ENCODE results near the gene NKIRAS1.
"Not testable (repeated sequence)": the region's sequence is repeated elsewhere in the genome, so short reads cannot be mapped to it uniquely, and the experiment has no call there.

NKIRAS1 gene

DNA sequence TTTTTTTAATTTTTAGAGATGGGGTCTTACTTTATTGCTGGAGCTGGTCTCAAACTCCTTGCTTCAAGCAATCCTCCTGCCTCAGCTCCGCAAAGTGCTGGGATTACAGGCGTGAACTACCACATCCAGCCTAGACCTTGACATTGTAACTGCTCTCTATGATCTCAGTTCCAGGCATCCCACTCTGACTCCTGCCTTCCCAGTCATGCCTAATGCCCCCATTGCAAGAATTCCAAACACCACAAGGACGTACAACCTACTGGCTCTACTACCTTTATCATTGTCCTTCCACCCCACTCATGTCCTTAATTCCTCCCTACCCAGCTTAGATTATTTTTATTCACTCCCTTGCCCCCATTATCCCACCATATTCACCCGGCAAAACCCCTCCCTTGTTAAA is 21.6 kb downstream of the NKIRAS1 start:
- no peak for DNase-seq

DNA sequence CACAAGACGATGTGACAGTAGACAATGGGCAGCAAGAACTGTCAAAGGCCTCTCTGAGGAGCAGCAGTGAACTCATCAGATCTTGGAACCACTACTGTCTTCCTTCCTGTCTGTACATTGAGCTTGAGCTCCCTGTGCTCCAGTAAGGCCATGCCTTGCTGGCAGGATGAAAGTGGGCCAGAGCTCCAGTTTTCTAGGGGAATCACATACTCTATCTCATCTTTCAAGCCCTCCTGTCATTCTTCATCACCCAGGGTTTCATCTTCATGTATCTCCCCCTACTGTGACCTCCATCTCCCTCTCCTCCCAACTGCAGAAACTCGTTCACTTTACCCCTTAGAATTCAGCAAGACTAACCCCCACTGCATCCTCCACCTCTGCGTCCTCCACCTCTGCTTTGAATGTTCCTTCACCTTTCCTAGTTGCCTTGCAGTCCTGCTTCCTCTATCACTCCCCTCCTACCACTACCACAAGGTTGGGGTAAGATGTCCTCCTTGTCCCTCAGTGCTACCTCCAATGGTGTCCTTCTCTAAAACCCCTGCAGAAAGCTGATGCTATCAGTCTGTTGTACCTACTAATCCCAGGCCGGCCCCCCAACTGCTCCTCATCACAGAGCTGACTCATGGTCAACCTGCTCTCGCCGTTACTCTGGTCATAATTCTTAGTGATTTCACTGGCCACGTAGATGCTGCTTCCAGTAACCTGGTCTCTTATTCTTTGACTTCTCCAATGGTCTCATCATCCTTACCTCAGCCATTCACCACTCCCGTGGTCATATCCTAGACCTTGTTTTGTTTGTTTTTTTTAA is 22.3 kb downstream of the NKIRAS1 start:
- no peak for DNase-seq

DNA sequence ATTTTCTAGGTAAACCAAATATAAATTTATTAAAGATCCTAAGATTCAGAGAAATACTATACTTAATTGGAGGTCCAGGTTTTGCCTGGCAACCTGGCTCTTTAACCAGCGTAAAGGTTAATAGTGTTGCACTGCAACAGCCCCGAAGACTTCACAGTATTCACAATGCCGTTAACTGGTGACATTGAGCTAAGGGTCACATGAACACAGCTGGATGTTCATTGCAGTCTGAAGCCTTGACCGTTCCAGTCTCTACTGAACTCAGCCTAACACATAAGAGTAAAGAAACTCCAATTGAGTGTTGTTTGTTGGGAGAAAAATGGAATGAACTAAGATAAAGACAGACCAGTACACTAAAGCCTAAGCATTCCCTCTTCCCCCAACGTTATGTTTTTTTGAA is 26.8 kb downstream of the NKIRAS1 start:
- no peak for DNase-seq

DNA sequence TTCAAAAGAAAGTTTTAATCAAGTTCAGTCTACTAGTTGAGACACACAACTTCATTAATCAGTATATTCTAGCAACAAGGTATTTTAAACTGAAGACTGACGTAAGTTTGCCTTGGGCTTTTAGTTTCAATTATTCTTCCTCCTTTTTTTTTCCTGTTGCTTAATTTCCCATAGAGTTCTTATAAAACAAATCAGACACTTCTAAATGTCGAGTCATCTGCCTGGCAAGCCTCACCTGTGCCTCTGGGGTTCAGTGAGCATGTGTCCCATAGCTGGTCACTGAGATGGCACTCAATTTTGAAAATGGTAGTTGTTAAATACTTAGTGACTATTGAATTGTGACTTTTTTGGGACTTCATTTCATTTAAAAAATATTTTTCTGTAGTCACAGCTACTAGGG is 27.4 kb downstream of the NKIRAS1 start:
- DNase-seq: no peak

DNA sequence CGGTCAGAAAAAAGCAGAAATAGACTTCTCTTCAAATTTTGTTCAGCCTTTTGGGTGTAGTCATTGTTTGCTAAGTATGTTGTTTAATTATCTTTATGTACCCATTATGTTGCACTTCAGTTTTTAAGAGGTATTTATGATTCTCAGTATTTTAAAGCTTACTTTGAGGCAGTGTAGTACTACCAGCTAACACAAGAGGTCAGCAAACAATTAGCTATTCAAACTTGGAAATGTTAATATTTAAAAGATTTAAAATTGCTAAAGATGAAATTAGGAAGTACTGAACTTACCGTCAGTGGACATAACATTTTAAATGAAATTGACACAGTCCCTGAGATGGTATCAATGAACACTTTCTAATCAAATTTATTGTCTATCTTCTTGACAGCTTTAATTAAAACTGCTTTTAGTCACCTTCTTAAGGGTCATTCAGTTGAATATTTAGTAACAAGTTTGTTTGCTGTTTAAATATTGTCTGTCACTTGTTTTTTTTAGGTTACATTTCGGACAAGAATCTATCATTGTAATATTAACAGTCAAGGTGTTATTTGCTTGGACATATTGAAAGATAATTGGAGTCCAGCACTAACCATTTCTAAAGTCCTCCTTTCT is 28.1 kb downstream of the NKIRAS1 start:
- no peak for DNase-seq

DNA sequence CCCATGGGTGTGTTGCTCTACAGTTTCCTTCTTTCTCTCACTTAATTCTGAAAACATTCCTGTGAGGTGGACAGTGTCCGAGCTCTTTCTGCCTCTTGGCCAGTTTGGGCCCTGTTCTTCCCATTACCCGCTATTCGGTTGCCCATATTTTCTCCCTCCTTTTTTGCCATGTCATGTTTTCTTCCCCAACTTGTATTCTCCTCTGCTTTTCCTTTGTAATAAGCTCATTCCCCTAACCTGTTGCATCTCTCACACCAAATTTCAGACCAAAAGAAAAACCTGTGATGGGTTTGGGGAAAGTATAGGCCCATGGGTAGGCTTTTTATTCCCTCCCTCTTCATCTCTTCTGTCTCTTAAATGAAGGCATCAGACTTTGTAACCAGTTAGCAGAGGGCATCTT is 30.5 kb downstream of the NKIRAS1 start:
- no peak for DNase-seq

DNA sequence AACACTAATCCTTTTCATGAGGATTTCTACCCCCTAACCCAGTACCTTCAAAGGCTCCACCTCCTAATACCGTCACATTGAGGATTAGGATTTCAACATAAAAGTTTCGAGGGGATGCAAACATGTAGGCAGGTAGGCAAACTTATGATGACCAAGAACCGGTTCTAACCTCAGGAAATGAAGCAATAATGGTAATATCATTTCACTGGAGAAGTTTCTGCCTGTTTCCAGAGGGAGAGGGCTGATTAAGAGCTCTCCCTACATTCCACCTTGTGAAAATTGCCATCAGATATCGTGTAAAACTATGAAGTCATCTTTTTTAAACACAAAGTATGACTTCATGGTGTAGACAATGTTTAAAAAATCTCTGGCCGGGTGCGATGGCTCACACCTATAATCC is 31.6 kb downstream of the NKIRAS1 start:
- DNase-seq: no peak

DNA sequence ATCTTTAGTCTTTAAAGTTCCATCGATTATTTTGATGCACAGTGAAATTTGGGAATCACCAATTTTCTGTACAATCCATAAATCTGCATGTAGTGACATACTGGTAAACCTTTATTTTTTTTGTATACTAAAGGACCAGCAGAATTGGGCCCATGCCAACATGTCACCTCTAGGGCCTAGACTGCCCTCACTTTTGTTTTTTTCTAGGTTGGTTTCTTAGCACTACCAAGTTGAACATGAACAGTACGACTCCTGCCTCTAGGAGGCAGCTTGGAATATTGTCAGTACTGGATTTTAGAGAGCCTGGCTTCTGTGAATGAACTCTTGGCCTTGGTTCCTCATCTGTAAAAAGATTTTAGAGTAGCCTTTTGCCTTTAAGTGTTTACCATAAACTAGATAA is 32.3 kb downstream of the NKIRAS1 start:
- DNase-seq: no peak

DNA sequence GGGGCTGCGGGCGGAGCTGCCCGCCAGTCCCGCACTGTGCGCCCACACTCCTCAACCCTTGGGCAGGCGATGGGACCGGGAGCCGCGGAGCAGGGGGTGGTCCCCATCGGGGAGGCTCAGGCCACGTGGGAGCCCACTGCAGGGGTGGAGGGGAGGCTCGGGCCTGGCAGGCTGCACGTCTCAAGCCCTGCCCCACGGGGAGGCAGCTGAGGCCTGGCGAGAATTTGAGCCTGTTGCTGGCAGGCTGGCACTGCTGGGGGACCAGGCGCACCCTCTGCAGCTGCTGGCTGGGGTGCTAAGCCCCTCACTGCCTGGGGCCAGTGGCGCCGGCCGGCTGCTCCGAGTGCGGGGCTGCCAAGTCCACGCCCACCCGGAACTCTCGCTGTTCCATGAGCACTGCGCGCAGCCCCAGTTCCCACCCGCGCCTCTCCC is 34.3 kb downstream of the NKIRAS1 start:
- no peak for DNase-seq

DNA sequence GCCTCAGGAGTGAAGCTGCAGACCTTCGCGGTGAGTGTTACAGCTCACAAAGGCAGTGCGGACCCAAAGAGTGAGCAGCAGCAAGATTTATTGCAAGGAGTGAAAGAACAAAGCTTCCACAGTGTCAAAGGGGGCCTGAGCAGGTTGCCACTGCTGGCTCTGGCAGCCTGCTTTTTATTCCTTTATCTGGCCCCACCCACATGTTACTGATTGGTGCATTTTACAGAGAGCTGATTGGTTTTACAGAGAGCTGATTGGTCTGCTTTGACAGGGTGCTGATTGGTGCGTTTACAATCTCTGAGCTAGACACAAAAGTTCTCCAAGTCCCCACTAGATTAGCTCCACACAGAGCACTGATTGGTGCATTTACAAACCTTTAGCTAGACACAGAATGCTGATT is 34.8 kb downstream of the NKIRAS1 start:
- DNase-seq: not testable (repeated sequence)

DNA sequence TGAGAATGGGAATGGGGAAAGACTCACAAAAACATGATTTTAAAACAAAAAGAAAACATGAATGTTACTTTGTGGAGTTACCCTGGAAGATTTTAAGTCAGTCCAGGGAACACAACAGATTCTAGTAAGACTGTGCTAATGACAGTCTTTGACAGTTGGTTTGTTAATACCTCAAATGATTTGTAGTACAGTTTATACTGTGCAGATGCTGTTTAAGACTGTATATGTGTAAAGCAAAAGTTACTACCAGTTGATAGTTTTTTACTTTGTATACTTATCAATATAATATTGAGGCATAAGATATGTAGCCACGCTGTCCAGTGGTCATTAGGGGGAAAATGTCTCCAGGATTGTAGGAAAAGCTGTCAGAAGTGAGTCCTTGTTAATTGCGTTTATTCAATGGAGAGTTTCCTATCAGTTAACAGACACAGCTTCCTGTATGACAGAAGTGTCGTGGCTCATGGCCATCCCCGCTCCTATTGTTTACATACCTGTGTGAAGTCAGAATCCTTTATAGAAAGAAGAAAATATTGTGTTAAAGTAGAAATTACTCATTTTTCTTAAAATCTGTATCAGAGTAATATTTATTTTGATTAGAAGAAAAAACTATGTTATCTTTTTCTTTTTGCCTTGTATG is 36.0 kb downstream of the NKIRAS1 start:
- no peak for DNase-seq

DNA sequence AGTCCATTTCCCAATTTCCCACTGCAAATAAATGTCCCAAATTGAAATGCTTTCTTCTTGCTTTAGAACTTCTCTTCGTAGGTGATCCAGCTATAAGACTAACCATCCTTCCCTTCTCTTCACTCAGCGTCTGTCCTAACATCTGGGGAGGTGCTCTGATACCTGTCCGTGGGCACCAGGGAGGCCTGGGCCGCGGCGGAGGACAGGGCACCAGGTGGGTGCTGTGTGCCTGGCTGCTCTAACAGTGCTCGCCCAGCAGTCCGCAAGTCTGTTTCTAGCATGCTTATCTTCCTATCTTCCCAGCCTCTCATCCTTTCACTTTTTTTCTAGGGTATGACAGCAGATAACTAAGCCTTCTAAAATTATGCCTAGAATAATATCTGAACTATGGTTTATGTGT is 37.3 kb downstream of the NKIRAS1 start:
- no peak for DNase-seq

DNA sequence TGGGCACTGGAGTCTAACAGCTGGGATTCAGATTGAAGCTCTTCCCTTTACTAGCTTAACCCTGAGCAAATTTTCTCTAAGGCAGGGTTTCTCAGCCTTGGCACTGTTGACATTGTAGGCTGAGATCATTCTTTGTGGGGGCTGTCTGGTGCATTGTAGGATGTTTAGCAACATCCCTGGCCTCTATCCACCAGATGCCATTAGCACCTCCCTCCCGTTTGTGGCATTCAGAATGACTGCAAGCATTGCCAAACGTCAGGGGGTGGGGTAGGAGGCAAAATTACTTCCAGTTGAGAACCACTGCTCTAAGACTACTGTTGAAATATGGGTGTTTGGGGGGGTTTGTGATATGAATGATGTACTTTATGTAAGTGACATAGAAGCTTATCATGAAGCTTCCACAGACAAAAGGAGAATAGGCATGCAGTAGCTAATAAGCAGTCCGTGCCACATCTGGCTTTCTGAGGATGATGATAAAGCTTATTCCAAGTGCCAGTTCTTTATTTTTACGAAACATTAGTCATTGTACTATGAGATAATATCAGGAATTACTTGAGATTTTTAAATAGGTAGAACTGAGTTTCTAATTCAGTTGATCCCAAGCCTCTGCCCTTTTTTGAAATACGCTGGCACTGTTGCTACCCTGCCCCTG is 39.3 kb downstream of the NKIRAS1 start:
- no peak for DNase-seq

DNA sequence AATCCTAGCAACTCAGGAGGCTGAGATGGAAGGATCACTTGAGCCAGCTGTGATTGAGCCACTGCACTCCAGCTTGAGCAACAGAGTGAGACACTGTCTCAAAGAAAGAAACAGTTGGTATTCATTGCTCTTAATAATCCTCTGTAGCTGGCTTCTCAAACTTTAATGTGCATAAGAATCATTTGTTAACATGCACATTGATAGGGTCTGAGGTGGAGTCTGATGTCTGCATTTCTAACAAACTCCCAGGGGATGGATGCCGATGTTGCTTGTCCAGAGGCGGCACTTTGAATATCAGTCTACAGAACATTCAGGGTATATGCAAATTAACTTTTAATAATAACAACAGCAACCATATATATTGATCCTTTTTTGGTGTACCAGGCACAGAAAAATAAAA is 39.9 kb downstream of the NKIRAS1 start:
- DNase-seq: no peak

DNA sequence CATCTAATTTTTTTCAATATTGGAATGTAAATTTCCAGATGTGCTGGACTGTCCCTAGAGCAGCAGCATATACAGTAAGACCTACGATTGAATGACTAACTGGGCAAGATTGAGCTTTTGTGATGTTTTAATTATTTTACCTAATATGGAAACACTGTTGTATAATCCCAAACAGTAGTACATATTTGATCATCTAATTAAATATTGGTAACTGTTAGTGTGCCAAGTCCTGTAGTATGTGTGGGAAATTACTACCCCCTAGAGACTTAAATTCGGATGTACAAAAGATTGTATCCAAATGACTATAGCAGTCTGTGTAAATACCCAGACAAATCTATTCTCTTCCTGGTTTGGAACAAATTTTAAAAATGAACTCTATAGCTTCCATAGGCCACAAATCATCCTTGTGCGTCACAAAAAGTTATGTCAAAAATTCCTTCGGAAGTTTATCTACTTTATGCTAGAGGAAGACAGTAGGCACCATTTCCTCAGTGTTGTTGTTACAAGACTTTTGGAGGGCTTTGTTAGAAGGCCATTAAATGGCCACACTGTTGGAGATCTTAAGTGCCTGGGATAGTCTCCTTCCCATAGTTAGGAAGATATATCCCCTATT is 41.6 kb downstream of the NKIRAS1 start:
- no peak for DNase-seq

DNA sequence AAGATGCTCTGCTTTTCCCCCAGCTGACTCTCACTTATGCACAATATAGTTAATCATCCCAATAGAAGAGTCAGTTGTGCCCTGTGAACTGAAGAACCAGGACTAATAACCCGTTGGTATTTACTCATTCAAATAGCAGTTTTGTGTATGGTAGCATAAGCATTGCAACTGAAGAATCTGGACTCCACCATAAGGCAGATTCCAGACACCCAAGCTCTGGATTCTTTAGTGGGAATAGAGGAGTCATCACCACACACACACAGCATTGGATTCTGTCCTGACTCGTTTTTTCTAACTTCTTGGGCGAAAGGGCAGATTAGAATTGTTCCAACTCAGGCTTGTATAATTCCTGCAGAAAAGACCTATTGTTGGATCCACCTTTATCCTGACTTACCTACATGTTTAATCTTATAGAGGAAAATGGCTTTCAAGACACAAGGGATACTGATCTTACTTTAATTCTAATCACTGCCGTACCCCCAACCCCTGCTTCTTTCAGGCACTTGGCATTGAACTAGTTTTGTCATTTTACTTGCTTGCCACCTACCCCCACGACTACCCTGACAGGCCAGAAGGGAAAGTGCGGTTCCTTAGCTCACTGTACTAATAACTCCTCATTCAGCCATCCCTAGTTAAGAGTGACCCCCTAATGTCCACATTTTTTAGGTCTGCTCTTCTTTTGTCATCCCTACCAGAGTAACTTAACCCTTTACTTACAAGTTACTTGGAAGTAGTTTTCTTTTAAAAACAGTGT is 42.3 kb downstream of the NKIRAS1 start:
- no peak for DNase-seq

DNA sequence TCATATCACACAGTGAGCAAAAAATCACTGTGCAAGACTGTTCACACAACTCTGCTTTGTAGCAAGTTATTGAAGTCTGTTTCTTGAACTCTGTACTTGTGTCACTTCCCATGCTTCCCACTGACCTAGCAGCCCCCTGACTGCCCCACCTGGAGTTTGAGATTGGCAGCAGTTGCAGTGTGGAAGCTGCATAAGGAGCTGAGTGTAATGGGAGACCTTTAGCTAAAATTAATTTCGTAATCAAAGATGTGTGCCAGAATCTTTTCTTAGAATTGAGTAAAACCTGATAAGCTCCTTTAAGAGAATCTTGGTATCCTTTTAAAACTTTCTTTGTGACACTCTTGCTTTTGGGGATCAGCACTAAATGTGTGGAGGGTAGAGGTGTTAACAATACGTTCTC is 42.8 kb downstream of the NKIRAS1 start:
- DNase-seq: no peak

DNA sequence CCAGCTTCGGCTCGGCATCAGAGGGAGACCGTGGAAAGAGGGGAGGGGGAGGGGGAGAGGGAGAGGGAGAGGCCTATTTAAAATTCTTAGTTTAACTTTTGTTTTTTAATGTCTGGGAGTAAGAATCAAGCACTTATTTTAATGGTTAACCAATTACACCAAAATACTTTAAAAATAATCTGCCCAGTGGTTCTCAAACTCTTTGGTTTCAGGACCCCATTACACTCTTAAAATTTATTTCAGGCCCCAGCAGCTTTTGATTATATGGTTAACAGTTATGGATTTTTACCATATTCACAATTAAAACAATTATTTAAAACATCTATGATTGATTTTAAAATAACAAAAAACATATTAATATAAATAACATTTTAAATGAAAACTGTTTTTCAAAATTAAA is 44.5 kb downstream of the NKIRAS1 start:
- DNase-seq: no peak

DNA sequence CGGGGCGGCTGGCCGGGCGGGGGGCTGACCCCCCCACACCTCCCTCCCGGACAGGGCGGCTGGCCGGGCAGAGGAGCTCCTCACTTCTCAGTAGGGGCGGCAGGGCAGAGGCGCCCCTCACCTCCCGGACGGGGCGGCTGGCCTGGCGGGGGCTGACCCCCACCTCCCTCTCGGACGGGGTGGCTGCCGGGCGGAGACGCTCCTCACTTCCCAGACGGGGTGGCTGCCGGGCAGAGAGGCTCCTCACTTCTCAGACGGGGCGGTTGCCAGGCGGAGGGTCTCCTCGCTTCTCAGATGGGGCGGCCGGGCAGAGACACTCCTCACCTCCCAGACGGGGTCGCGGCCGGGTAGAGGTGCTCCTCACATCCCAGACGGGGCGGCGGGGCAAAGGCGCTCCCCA is 45.4 kb downstream of the NKIRAS1 start:
- not testable (repeated sequence) for DNase-seq

DNA sequence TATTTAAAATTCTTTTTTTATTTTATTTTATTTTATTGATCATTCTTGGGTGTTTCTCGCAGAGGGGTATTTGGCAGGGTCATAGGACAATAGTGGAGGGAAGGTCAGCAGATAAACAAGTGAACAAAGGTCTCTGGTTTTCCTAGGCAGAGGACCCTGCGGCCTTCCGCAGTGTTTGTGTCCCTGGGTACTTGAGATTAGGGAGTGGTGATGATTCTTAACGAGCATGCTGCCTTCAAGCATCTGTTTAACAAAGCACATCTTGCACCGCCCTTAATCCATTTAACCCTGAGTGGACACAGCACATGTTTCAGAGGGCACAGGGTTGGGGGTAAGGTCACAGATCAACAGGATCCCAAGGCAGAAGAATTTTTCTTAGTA is 46.1 kb downstream of the NKIRAS1 start:
- not testable (repeated sequence) for DNase-seq

DNA sequence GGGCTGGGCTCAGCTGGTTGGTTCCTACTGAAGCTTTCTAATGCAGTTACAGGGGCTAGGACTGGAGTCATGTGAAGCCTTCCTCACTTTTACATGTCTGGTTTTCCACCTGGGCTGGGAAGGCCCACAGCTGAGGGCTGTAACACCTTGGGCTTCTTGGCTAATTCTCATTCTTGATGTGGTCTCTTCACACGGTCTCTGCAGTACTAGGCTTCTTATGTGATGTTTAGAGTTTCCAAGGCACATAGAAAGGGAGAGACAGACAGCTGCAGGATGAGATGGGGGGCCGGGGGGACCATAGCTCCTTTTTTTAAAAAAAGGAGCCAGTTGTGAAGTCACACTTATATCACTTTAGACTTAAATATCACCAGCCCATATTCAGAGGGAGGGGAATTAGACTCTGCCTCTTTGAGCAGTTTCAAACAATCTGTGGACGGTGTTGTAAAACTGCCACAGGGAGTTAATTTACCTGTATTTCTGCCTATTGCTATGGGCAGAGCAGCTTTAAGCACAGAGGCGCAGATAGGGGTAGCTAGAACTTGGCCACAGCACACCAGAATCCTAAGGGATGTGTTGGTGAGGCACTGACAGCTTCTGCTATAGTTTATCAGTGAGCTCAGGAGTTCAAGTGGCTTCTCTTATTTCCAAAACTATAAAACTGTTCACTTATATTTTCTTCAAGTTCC is 46.7 kb downstream of the NKIRAS1 start:
- DNase-seq: no peak

DNA sequence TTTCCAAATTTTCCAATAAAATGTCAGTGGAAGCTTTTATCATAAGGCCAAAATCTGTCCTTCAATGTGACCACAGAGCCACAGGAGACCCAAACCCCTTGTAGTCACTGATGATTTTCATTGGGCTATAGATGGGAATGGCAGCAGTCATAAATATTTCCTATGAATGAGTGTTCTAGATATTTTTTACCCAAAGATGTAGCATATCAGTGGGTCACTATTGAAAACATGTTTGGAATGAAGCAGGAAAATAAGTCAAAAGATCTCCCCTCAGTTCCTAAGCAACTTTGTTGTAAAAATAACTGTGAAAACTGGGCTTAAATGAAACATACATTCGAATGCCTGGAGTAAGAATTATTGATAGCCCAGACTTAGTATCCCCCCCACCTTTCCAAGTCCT is 49.0 kb downstream of the NKIRAS1 start:
- DNase-seq: no peak
